ENCODE results near the gene ZP2.
"Not testable (repeated sequence)": the region's sequence is repeated elsewhere in the genome, so short reads cannot be mapped to it uniquely, and the experiment has no call there.

The ZP2 gene

GRCh38 chr16:21208446-21209230 is 2.7 kb downstream of the ZP2 start:
- DNase-seq = no peak

- no peak for DNase-seq
These were observed 4.8 kb downstream of the ZP2 start for GRCh38 chr16:21206550-21206949.

DNA sequence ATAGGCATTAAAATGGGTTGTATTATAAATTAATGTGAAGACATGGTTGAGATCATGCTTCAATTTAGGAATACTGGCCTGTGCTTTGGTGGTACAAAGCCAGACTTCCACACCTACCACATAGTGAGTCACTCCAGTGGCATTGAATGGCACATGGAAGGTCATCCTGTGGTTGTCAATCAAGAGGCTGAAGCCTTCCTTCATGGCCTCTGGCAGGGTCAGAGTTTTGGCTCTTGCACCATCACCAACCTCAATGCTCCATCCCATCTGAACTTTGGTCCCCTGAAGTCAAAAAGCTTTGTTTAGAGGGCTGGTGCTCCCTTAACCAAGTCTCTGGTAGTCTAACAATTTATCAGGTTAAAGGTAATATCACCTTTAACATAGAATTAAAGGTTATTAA is 6.1 kb downstream of the ZP2 start:
- no peak for DNase-seq

- no peak for DNase-seq
These were observed 8.1 kb downstream of the ZP2 start for GRCh38 chr16:21203155-21203797.

GRCh38 chr16:21199607-21200218 is 11.7 kb downstream of the ZP2 start:
- no peak for DNase-seq

DNA sequence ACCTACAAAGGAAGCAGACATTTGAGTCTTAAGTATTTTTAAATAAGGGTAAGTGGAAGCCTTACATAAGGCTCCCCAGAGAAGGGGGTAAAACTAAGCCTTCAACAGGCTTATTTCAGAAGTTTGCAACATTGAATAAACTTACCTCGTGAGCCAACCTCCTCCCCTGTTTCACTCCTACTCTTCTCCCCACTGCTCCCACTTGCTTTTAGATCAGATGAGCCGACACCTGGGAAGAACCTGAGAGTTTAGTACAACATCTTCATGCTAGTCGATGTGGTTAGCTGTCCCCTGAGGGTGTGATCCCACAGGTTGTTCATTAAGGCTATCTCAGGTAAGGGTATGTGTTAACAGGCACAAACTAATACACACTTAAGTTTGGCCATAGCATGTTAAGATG is 13.8 kb downstream of the ZP2 start:
- DNase-seq = no peak

DNA sequence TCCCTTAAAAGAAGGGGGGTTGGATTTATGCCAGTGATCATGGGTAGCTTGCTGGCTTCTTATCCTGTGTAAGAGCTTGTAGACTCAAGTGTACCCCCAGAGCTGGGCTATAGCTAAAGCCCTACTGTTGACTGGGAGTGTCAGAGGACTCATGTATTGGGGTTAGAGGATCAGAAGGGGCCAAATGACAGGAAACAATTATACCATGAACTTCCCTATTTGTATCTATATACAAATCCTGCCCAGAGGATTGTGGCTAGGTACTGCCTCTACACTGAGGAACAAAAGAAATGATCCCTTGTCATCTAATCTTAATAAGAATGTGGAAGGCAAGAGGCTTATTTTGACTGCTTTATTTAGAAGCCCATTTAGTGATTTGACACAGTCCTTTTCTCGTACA is 14.3 kb downstream of the ZP2 start:
- no peak for DNase-seq

DNA sequence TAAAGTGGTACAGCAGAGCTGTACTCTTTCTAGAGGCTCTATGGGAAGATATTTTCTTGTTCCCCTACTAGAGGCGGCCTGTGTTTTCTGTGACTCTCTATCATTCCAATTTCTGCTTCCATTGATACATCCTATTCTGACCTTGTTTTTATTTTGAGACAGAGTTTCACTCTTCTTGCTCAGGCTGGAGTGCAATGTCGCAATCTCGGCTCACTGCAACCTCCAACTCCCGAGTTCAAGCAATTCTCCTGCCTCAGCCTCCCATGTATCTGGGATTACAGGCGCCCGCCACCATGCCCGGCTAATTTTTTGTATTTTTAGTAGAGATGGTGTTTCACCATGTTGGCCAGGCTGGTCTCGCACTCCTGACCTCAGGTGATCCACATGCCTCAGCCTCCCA is 16.0 kb downstream of the ZP2 start:
- DNase-seq = not testable (repeated sequence)

GRCh38 chr16:21194771-21195301 is 16.5 kb downstream of the ZP2 start:
- no peak for DNase-seq

- no peak for DNase-seq
These were observed 18.4 kb downstream of the ZP2 start for GRCh38 chr16:21192991-21193390.

- no peak for DNase-seq
These were observed 20.8 kb downstream of the ZP2 start for GRCh38 chr16:21190599-21190998.

GRCh38 chr16:21190013-21190412 is 21.4 kb downstream of the ZP2 start:
- no peak for DNase-seq

DNA sequence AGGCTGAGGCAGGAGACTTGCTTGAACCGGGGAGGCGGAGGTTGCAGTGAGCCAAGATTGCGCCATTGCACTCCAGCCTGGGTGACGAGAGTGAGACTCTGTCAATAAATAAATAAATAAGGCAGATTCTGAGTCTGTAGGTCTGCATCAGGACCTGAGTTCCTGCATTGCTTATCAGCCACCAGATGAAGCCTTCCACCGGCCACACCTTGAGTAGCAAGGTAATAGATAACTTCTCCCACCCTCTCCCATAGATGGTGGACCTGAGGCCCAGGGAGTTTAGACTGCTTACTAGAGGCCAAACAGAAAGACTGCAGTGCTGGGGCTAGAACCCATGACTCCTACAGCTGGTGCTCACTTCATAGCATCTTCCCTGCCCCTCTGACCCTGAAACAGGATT is 22.1 kb downstream of the ZP2 start:
- no peak for DNase-seq

DNA sequence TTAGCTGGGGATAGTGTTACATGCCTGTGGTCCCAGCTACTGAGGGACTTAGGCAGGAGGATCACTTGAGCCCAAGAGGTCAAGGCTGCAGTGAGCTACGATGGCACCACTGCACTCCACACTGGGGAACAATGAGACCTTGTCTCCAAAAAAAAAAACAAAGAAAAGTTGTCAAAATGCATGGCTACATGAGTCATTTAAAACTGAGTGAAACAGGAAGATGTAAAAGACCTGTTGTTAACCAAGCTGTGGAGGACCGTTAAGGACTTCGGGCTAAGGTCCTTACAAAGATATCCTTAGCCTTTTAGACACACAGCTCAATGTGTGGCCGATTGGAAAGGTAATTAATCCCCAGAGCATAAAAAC is 25.1 kb downstream of the ZP2 start:
- no peak for DNase-seq

- no peak for DNase-seq
These were observed 25.6 kb downstream of the ZP2 start for GRCh38 chr16:21185659-21186325.

DNA sequence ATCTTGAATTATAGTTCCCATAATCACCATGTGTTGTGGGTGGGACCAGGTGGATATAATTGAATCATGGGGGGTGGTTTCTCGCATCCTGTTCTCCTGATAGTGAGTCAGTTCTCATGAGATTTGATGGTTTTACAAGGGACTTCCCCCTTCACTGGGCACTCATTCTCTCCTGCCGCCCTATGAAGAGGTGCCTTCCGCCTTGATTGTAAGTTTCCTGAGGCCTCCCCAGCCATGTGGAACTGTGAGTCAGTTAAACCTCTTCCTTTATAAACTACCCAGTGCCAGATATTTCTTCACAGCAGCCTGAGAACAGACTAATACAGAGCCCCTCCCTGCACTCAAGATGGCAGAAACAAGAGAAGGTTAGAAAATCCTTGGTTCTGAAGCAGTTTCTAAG is 26.5 kb downstream of the ZP2 start:
- DNase-seq = no peak

DNA sequence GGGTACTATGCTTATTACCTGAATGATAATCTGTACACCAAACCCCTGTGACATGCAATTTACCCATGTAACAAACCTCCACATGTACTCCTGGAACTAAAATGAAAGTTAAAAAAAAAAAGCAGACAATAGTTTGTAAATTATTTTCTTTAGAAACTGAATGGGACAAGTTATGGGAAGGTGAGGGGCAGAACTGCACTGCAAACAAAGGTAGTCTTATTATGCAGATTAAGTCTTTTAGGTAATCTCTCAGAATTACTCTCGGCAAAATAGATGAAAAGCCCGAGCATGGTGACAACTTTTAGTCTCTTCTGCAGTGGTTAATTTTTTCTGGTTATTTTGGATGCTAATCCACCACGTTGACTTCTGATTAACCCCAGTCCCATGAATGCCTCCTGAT is 27.4 kb downstream of the ZP2 start:
- DNase-seq = no peak

DNA sequence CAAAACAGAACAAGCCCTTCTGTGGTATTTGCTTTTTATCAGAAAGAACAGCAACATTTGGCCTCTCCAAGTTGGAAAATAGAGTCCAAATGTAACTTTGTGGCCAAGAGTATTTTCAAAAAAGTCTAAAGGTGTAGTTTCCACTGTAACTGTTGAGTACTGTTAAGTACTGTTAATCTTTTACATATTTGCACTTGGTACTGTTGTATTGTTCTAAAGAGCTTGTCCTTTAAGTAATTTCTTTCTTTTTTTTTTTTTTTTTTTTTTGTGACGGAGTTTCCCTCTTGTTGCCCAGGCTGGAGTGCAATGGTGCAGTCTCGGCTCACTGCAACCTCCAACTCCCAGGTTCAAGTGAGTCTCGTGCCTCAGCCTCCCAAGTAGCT is 31.4 kb downstream of the ZP2 start:
- no peak for DNase-seq

- no peak for DNase-seq
These were observed 32.0 kb downstream of the ZP2 start for GRCh38 chr16:21179126-21179982.

GRCh38 chr16:21175397-21175796 is 36.0 kb downstream of the ZP2 start:
- DNase-seq = no peak

GRCh38 chr16:21172650-21173049 is 38.7 kb downstream of the ZP2 start:
- DNase-seq = no peak

DNA sequence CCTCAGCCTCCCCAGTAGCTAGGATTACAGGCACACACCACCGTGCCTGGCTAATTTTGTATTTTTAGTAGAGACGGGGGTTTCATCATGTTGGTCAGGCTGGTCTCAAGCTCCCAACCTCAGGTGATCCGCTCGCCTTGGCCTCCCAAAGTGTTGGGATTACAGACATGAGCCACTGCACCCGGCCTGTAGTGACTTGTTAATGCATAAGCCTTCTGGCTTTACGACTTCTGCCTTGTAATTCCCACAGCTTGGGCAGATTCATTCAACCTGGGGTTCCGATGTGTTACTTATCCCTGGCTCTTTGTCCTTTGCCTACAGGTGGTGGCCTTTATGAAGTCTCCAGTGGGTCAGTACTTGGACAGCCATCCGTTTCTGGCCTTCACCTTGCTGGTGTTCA is 41.3 kb downstream of the ZP2 start:
- DNase-seq = not testable (repeated sequence)
